DND-41 (cell line): ENCODE results near the gene PLEKHA6.

Experiments
- ATAC-seq: fragments of 200-7000 bp; cut with Tn5 transposase; 3 replicates; pipeline ENCODE4 v1.9.1; 2021; ENCODE audit warnings: low read depth; ENCODE audit not compliant: insufficient read depth
- DNase-seq: peaks from one replicate; pipeline ENCODE4 v3.0.0-alpha.2; 2020
- H2AFZ ChIP-seq: 2 replicates; pipeline ENCODE4 v1.6.0; 2012; ENCODE audit warnings: low read depth, low read length
- H3K27ac ChIP-seq: 2 replicates; pipeline ENCODE4 v1.5.1; 2012; ENCODE audit warnings: low read length, inconsistent platforms
- H3K27me3 ChIP-seq: fragments of 200-600 bp; sonication (generic); 2 replicates; pipeline ENCODE4 v1.6.0; 2012; ENCODE audit warnings: low read length, mild to moderate bottlenecking, inconsistent platforms; ENCODE audit not compliant: insufficient read depth, poor library complexity
- H3K36me3 ChIP-seq: 2 replicates; pipeline ENCODE4 v1.5.1; 2012; ENCODE audit warnings: low read length, inconsistent platforms; ENCODE audit not compliant: insufficient read depth
- H3K4me1 ChIP-seq: 2 replicates; pipeline ENCODE4 v1.5.1; 2012; ENCODE audit warnings: mild to moderate bottlenecking, low read length; ENCODE audit not compliant: insufficient read depth
- H3K4me2 ChIP-seq: 2 replicates; pipeline ENCODE4 v1.6.0; 2012; ENCODE audit warnings: mild to moderate bottlenecking, moderate library complexity, low read length, inconsistent platforms; ENCODE audit not compliant: insufficient read depth
- H3K4me3 ChIP-seq, 2 experiments: fragments of 200-600 bp in 1 of 2; shearing (Covaris generic) in 1 of 2; 2 replicates each; pipeline ENCODE4 v1.5.1; 2012 to 2016; ENCODE audit warnings: inconsistent platforms in 2 of 2, low read length in 2 of 2, mild to moderate bottlenecking in 2 of 2, low read depth in 1 of 2, moderate library complexity in 1 of 2
- H3K79me2 ChIP-seq: 2 replicates; pipeline ENCODE4 v1.6.0; 2012; ENCODE audit warnings: low read length, inconsistent platforms; ENCODE audit not compliant: insufficient read depth
- H3K9ac ChIP-seq: 2 replicates; pipeline ENCODE4 v1.6.0; 2012; ENCODE audit warnings: low read depth, mild to moderate bottlenecking, inconsistent platforms, low read length, moderate library complexity
- H3K9me3 ChIP-seq: 2 replicates; pipeline ENCODE4 v1.5.1; 2012; ENCODE audit warnings: low read length, moderate library complexity, mild to moderate bottlenecking, inconsistent platforms; ENCODE audit not compliant: insufficient read depth, severe bottlenecking
- H4K20me1 ChIP-seq: 2 replicates; pipeline ENCODE4 v1.6.0; 2012; ENCODE audit warnings: low read length; ENCODE audit not compliant: insufficient read depth
- CTCF ChIP-seq: IDR thresholded peaks from 2 replicates; pipeline ENCODE4 v1.5.1; 2012; ENCODE audit warnings: borderline replicate concordance, low read length, moderate library complexity, mild to moderate bottlenecking; ENCODE audit not compliant: poor library complexity, severe bottlenecking; ENCODE audit errors: extremely low read depth
- EZH2 ChIP-seq: IDR thresholded peaks from 3 replicates; pipeline ENCODE4 v1.6.1; 2012; ENCODE audit warnings: borderline replicate concordance, low read depth, mild to moderate bottlenecking, moderate library complexity, low read length, inconsistent platforms; ENCODE audit not compliant: severe bottlenecking

The PLEKHA6 gene

GRCh38 chr1:204355913-204356312, 3.8 kb downstream of the PLEKHA6 start:
- Histone ChIP-seq H3K4me1 (peaks cover 7% of the 10 kb centered on the region), H3K4me2 (no peak overlapping the region), H2AFZ (no peak overlapping the region), H3K27me3 (peaks cover 16% of the 10 kb centered on the region), H3K27ac (no peak overlapping the region), H4K20me1 (0 out of 2 replicates have a peak, but pooled peaks cover 2% of the 10 kb centered on the region), H3K9ac (no peak overlapping the region), H3K4me3 (no peak overlapping the region), H3K9me3 (no peaks in the 10 kb centered on the region), H3K36me3 (no peaks in the 10 kb centered on the region), H3K79me2 (no peaks in the 10 kb centered on the region)
- no peak for TF ChIP-seq EZH2
- no peak for TF ChIP-seq CTCF
- DNase-seq (no peak), ATAC-seq (no peak)

- ATAC-seq (no peak), DNase-seq (no peak)
- no peaks in the 10 kb centered on the region for H3K9me3 ChIP-seq
- no peak overlapping the region for H3K4me3 ChIP-seq
- no peaks in the 10 kb centered on the region for H3K79me2 ChIP-seq
- no peaks in the 10 kb centered on the region for H3K36me3 ChIP-seq
- H3K27me3 ChIP-seq, result peaks cover 12% of the 10 kb centered on the region
- H3K9ac ChIP-seq, result no peak overlapping the region
- H3K4me1 ChIP-seq, result peaks cover 3% of the 10 kb centered on the region
- 0 out of 2 replicates have a peak, but pooled peaks cover 2% of the 10 kb centered on the region for H4K20me1 ChIP-seq
- TF ChIP-seq CTCF (no peak), EZH2 (no peak)
- no peak overlapping the region for H3K4me2 ChIP-seq
- H2AFZ ChIP-seq, result no peak overlapping the region
- no peak overlapping the region for H3K27ac ChIP-seq
Observed at GRCh38 chr1:204354579-204354978, 5.2 kb downstream of the PLEKHA6 start.

DNA sequence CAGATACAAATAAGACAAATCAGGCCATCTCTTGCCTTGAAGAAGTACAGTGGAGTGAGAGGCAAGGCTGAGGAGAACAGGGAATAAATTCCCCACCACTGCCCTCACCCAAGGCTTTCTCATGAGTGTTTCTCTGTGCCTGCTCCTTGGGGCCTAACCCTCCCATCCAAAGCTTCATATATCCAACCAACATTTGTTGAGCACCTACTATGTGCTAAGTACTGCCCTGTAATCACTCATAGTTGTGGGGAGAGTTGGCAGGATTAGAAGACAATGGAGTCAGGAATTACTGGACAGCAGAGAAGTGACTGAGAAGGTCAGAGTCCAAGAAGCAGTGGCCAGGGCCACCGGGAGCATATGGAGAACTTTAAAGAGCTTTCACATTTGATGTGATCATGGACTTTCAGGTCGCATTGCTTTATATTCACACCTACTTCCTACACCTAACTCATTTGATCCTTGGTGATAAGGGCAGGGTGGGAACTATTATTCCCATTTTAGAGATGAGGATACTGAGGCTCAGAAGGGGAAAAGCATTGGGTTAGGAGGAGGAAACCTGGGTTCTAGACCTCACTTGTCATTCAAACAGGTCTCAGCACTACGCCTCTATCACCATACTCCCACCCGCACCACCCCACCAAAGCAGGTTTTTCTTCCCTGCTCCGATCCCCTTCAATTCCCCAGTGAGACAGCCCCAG, 6.4 kb downstream of the PLEKHA6 start:
- Histone ChIP-seq H3K27ac (no peak overlapping the region), H3K9ac (no peak overlapping the region), H3K4me2 (no peak overlapping the region), H3K4me1 (no peaks in the 10 kb centered on the region), H2AFZ (no peak overlapping the region), H3K36me3 (no peaks in the 10 kb centered on the region), H4K20me1 (0 out of 2 replicates have a peak, but pooled peaks cover 2% of the 10 kb centered on the region), H3K27me3 (peaks cover 12% of the 10 kb centered on the region), H3K4me3 (no peak overlapping the region), H3K79me2 (no peaks in the 10 kb centered on the region), H3K9me3 (no peaks in the 10 kb centered on the region)
- ATAC-seq, result no peak
- no peak for DNase-seq
- TF ChIP-seq EZH2, result no peak
- no peak for TF ChIP-seq CTCF
